A549 (cell line): Measurements from ENCODE around the gene TM4SF4.

Experiments
- POLR2A ChIP-seq: IDR thresholded peaks from 2 replicates; pipeline ENCODE4 v1.6.1; 2012; ENCODE audit warnings: mild to moderate bottlenecking, low read length
- ZFP36 ChIP-seq: fragments of 450-650 bp; IDR thresholded peaks from 2 replicates; pipeline ENCODE4 v1.6.1; 2014; ENCODE audit warnings: borderline replicate concordance; ENCODE audit not compliant: partially characterized antibody
- TF ChIP-seq, protein P1 (sequence below): fragments of 250-450 bp; sonication (Bioruptor Pico); IDR thresholded peaks from 2 replicates; pipeline ENCODE4 v1.5.0; 2021; ENCODE audit warnings: mild to moderate bottlenecking, moderate library complexity, borderline replicate concordance
- TF ChIP-seq, protein P2 (sequence below): fragments of 200-600 bp; sonication (generic); IDR thresholded peaks from 2 replicates; pipeline ENCODE4 v1.6.1; 2016; ENCODE audit warnings: antibody characterized with exemption, mild to moderate bottlenecking, moderate library complexity
- TF ChIP-seq, protein P3 (sequence below): IDR thresholded peaks from 2 replicates; pipeline ENCODE4 v1.6.1; 2012; ENCODE audit warnings: low read depth, borderline replicate concordance

DNA sequence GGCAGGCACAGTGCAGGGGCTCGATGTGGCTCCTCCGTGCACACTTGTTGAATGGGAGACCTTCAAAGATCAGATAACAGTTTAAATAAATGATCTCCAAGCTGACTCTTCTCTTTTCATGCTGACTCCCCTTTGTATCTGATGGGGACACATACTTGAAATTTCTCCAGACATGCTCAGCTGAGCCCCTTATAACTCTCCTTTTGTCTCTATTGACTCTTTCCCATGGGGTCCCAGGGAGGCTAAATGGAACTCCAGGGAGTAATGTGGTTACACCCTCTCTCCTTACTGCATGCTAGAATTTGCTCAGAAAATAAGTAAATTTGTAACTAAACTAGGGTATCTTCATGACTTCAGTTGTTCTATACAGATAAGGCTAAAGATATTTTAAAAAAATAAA is 48.2 kb upstream of the TM4SF4 start:
- TF ChIP-seq ZFP36 (no peak), POLR2A (no peak)
- TF ChIP-seq, protein P1, sequence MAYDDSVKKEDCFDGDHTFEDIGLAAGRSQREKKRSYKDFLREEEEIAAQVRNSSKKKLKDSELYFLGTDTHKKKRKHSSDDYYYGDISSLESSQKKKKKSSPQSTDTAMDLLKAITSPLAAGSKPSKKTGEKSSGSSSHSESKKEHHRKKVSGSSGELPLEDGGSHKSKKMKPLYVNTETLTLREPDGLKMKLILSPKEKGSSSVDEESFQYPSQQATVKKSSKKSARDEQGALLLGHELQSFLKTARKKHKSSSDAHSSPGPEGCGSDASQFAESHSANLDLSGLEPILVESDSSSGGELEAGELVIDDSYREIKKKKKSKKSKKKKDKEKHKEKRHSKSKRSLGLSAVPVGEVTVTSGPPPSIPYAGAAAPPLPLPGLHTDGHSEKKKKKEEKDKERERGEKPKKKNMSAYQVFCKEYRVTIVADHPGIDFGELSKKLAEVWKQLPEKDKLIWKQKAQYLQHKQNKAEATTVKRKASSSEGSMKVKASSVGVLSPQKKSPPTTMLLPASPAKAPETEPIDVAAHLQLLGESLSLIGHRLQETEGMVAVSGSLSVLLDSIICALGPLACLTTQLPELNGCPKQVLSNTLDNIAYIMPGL (CRISPR knock-in tag), result no peak
- TF ChIP-seq, protein P2, sequence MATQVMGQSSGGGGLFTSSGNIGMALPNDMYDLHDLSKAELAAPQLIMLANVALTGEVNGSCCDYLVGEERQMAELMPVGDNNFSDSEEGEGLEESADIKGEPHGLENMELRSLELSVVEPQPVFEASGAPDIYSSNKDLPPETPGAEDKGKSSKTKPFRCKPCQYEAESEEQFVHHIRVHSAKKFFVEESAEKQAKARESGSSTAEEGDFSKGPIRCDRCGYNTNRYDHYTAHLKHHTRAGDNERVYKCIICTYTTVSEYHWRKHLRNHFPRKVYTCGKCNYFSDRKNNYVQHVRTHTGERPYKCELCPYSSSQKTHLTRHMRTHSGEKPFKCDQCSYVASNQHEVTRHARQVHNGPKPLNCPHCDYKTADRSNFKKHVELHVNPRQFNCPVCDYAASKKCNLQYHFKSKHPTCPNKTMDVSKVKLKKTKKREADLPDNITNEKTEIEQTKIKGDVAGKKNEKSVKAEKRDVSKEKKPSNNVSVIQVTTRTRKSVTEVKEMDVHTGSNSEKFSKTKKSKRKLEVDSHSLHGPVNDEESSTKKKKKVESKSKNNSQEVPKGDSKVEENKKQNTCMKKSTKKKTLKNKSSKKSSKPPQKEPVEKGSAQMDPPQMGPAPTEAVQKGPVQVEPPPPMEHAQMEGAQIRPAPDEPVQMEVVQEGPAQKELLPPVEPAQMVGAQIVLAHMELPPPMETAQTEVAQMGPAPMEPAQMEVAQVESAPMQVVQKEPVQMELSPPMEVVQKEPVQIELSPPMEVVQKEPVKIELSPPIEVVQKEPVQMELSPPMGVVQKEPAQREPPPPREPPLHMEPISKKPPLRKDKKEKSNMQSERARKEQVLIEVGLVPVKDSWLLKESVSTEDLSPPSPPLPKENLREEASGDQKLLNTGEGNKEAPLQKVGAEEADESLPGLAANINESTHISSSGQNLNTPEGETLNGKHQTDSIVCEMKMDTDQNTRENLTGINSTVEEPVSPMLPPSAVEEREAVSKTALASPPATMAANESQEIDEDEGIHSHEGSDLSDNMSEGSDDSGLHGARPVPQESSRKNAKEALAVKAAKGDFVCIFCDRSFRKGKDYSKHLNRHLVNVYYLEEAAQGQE, result no peak
- TF ChIP-seq, protein P3, sequence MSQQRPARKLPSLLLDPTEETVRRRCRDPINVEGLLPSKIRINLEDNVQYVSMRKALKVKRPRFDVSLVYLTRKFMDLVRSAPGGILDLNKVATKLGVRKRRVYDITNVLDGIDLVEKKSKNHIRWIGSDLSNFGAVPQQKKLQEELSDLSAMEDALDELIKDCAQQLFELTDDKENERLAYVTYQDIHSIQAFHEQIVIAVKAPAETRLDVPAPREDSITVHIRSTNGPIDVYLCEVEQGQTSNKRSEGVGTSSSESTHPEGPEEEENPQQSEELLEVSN, result no peak
